ENCODE data around the gene TSNAX. TPM values are rescaled to one million over a fixed set of nuclear protein-coding genes. Genes with fewer than 3 reads are reported as not detected.
A peak's percentile ranks its signal among the peaks of the same experiment; 100 is the strongest.

Gene TSNAX
- 28.0 and 34.0 TPM in 2 replicates for total RNA-seq (ENCODE audit: low replicate concordance)
- long read RNA-seq, transcript TSNAX-201 (6 exons, 2,650 nt) = major isoform, 135 of 149 reads
- long read RNA-seq, partial matches to known transcripts = 2 of 149 reads
- long read RNA-seq, other reads (novel, unspliced or antisense) = 9 of 149 reads

- no peaks in the 10 kb centered on the region for H3K27me3 Mint-ChIP-seq
- no peak for TF ChIP-seq CTCF (conservative IDR thresholded peaks at IDR 0.05)
- H3K4me3 Mint-ChIP-seq = peak within 1 kb of the TSS; percentile 99
- H3K9me3 Mint-ChIP-seq = no peaks in the 10 kb centered on the region
- DNase-seq (ENCODE audit: extremely low spot score, unreplicated experiment) = peak; percentile 93
- peak within 1 kb of the TSS; percentile 99 for H3K27ac Mint-ChIP-seq
- peaks cover 17% of the 10 kb centered on the region for H3K4me1 Mint-ChIP-seq (ENCODE audit: unreplicated experiment)
- H3K36me3 Mint-ChIP-seq = peaks cover 13% of the 10 kb centered on the region
These were observed at the start of gene TSNAX for GRCh38 chr1:231528172-231529029. Gene TSNAX, plus strand, starts transcription at chr1:231528669. Its CDS starts 142 bp downstream, at chr1:231528811.

GRCh38 chr1:231478811-231479210 lies 49.7 kb upstream of the TSNAX start:
- no peak for TF ChIP-seq CTCF (conservative IDR thresholded peaks at IDR 0.05)
- Mint-ChIP-seq H3K4me1 (ENCODE audit: unreplicated experiment) (no peaks in the 10 kb centered on the region), H3K36me3 (no peaks in the 10 kb centered on the region), H3K27me3 (peaks cover 6% of the 10 kb centered on the region), H3K4me3 (no peak overlapping the region), H3K27ac (no peak overlapping the region), H3K9me3 (no peaks in the 10 kb centered on the region)
- DNase-seq (ENCODE audit: extremely low spot score, unreplicated experiment) = no peak

- Mint-ChIP-seq H3K36me3 (no peaks in the 10 kb centered on the region), H3K9me3 (no peaks in the 10 kb centered on the region), H3K27me3 (no peaks in the 10 kb centered on the region), H3K4me3 (no peak overlapping the region), H3K4me1 (ENCODE audit: unreplicated experiment) (no peaks in the 10 kb centered on the region), H3K27ac (no peak overlapping the region)
- DNase-seq (ENCODE audit: extremely low spot score, unreplicated experiment) = no peak
- TF ChIP-seq CTCF (conservative IDR thresholded peaks at IDR 0.05) = no peak
These were observed 48.5 kb upstream of the TSNAX start for GRCh38 chr1:231480008-231480407.

GRCh38 chr1:231481289-231481688 lies 47.2 kb upstream of the TSNAX start:
- no peak for TF ChIP-seq CTCF (conservative IDR thresholded peaks at IDR 0.05)
- H3K4me3 Mint-ChIP-seq = no peak overlapping the region
- no peaks in the 10 kb centered on the region for H3K27me3 Mint-ChIP-seq

DNA sequence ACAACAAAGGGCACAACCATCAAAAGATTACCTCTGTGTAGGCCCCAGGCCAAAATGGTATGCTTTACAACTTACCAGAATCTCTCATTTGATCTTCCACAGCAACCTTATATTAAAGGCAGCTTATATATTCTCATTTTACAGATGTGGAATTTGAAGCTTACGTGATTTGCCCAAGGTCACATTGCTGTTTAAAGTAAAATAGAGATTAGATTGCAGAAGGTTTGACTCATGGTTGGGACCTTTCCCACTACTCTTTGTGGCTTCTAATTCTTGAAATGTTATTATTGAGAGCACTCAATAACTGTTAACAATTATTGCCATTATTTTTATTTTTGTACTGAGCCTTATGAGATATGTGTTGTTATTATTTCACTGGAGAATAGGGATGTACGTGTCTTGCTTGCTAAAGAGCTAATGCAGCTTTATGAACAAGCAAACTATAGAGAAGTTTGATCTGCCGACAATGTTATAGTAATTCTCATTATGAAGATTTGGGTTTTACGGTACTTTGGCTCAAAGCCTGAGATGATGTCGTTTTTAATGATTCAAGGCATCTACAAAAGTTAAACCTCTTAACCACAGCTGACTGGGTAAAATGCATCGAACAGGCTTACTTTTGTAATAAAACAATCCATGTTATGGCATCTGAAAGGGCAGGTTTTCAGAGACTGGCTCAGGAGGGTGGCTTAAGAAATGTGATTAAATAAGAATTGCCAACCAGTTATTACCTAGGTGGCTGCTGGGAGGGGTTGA lies 43.3 kb upstream of the TSNAX start:
- no peak for TF ChIP-seq CTCF (conservative IDR thresholded peaks at IDR 0.05)
- no peaks in the 10 kb centered on the region for H3K9me3 Mint-ChIP-seq
- H3K4me1 Mint-ChIP-seq (ENCODE audit: unreplicated experiment) = peaks cover 4% of the 10 kb centered on the region
- DNase-seq (ENCODE audit: extremely low spot score, unreplicated experiment) = no peak
- H3K27me3 Mint-ChIP-seq = no peaks in the 10 kb centered on the region
- H3K27ac Mint-ChIP-seq = no peak overlapping the region
- H3K36me3 Mint-ChIP-seq = no peaks in the 10 kb centered on the region
- H3K4me3 Mint-ChIP-seq = no peak overlapping the region

More at GRCh38 chr1:231481289-231481688, 47.2 kb upstream of the TSNAX start:
- no peak for DNase-seq (ENCODE audit: extremely low spot score, unreplicated experiment)
- Mint-ChIP-seq H3K9me3 (no peaks in the 10 kb centered on the region), H3K27ac (no peak overlapping the region), H3K4me1 (ENCODE audit: unreplicated experiment) (peaks cover 4% of the 10 kb centered on the region), H3K36me3 (no peaks in the 10 kb centered on the region)
